GM23338 (cell line): ENCODE data around the gene IL16. TPM values are rescaled to one million over a fixed set of nuclear protein-coding genes. Genes with fewer than 3 reads are reported as not detected.

Experiments
- ATAC-seq: fragments of 200-7000 bp; cut with Tn5 transposase; 3 replicates; pipeline ENCODE4 v1.9.1; 2020
- DNase-seq: peaks from one replicate; pipeline ENCODE4 v3.0.0-alpha.2; 2015; ENCODE audit warnings: low spot score
- H2AFZ ChIP-seq: fragments of 200-600 bp; sonication (generic); 2 replicates; pipeline ENCODE4 v1.8.0; 2016; ENCODE audit warnings: antibody characterized with exemption, mild to moderate bottlenecking, moderate library complexity
- H3F3A ChIP-seq: fragments of 200-600 bp; sonication (generic); replicated peaks from 2 replicates; pipeline ENCODE4 v1.8.0; 2017; ENCODE audit warnings: antibody characterized with exemption, mixed run types, low read depth
- H3K27ac ChIP-seq: fragments of 200-600 bp; sonication (generic); 2 replicates; pipeline ENCODE4 v1.6.1; 2016; ENCODE audit warnings: low read depth
- H3K27me3 ChIP-seq: fragments of 200-600 bp; sonication (generic); 2 replicates; pipeline ENCODE4 v1.8.0; 2016; ENCODE audit warnings: mild to moderate bottlenecking, mixed run types, moderate library complexity; ENCODE audit not compliant: insufficient read depth
- H3K36me3 ChIP-seq: fragments of 200-600 bp; sonication (generic); 2 replicates; pipeline ENCODE4 v1.8.0; 2016; ENCODE audit warnings: mild to moderate bottlenecking; ENCODE audit not compliant: insufficient read depth
- H3K4me1 ChIP-seq: fragments of 200-600 bp; sonication (generic); 2 replicates; pipeline ENCODE4 v1.8.0; 2016; ENCODE audit warnings: mild to moderate bottlenecking, moderate library complexity; ENCODE audit not compliant: insufficient read depth
- H3K4me2 ChIP-seq: fragments of 200-600 bp; sonication (generic); 2 replicates; pipeline ENCODE4 v1.7.1; 2017; ENCODE audit warnings: mixed run types
- H3K4me3 ChIP-seq: fragments of 200-600 bp; sonication (generic); 2 replicates; pipeline ENCODE4 v1.6.1; 2016; ENCODE audit warnings: mixed run types
- H3K79me2 ChIP-seq: fragments of 200-600 bp; sonication (generic); replicated peaks from 2 replicates; pipeline ENCODE4 v1.8.0; 2017; ENCODE audit warnings: mild to moderate bottlenecking; ENCODE audit not compliant: insufficient read depth
- H3K9me2 ChIP-seq: fragments of 200-600 bp; sonication (generic); 2 replicates; pipeline ENCODE4 v1.8.0; 2017; ENCODE audit not compliant: insufficient read depth
- H4K20me1 ChIP-seq: fragments of 200-600 bp; sonication (generic); replicated peaks from 2 replicates; pipeline ENCODE4 v1.8.0; 2017; ENCODE audit warnings: mild to moderate bottlenecking; ENCODE audit not compliant: insufficient read depth
- H3K27ac Mint-ChIP-seq: 2 replicates; pipeline ENCODE4 v1.8.0; 2020; ENCODE audit warnings: inconsistent platforms, mild to moderate bottlenecking, moderate library complexity, mixed read lengths
- H3K27me3 Mint-ChIP-seq: 3 replicates; pipeline ENCODE4 v1.8.0; 2022; ENCODE audit warnings: low read depth, mild to moderate bottlenecking, moderate library complexity, mixed read lengths, inconsistent platforms; ENCODE audit not compliant: insufficient read depth, poor library complexity
- H3K36me3 Mint-ChIP-seq: 3 replicates; pipeline ENCODE4 v1.8.0; 2021; ENCODE audit warnings: low read depth, mild to moderate bottlenecking, inconsistent platforms, moderate library complexity, mixed read lengths
- H3K4me1 Mint-ChIP-seq: 3 replicates; pipeline ENCODE4 v1.8.0; 2020; ENCODE audit warnings: mild to moderate bottlenecking, inconsistent platforms, mixed read lengths
- H3K4me3 Mint-ChIP-seq: 3 replicates; pipeline ENCODE4 v1.8.0; 2021; ENCODE audit warnings: moderate library complexity, mild to moderate bottlenecking, inconsistent platforms, mixed read lengths
- H3K9me3 Mint-ChIP-seq: 3 replicates; pipeline ENCODE4 v1.8.0; 2020; ENCODE audit warnings: moderate library complexity, mild to moderate bottlenecking, inconsistent platforms, mixed read lengths
- CREB1 ChIP-seq: fragments of 250-450 bp; sonication (Bioruptor Pico); IDR thresholded peaks from 2 replicates; pipeline ENCODE4 v1.5.0; 2020; ENCODE audit warnings: low read depth, mild to moderate bottlenecking, moderate library complexity
- CTCF ChIP-seq, 2 experiments: fragments of 200-600 bp in 1 of 2; sonication (generic) in 1 of 2; conservative IDR thresholded peaks; 2 replicates each; pipeline versions ENCODE4 v1.5.1 to v1.6.1; 2016 to 2017; ENCODE audit warnings: antibody characterized with exemption in 2 of 2, low read depth in 2 of 2, mild to moderate bottlenecking in 2 of 2, moderate library complexity in 1 of 2
- NANOG ChIP-seq: IDR thresholded peaks from 2 replicates; pipeline ENCODE4 v1.6.1; 2016; ENCODE audit warnings: antibody characterized with exemption, borderline replicate concordance
- POLR2AphosphoS5 ChIP-seq: IDR thresholded peaks from 2 replicates; pipeline ENCODE4 v1.6.1; 2016; ENCODE audit warnings: antibody characterized with exemption, low read depth
- REST ChIP-seq: IDR thresholded peaks from one replicate; pipeline ENCODE4 v1.6.1; 2018; ENCODE audit warnings: antibody characterized with exemption; ENCODE audit not compliant: unreplicated experiment
- STAT1 ChIP-seq: IDR thresholded peaks from one replicate; pipeline ENCODE4 v1.6.1; 2016; ENCODE audit warnings: antibody characterized with exemption; ENCODE audit not compliant: unreplicated experiment
- ZNF462 ChIP-seq: fragments of 250-450 bp; sonication (Bioruptor Pico); IDR thresholded peaks from 2 replicates; pipeline ENCODE4 v1.5.0; 2020; ENCODE audit warnings: mild to moderate bottlenecking, moderate library complexity
- polyA plus RNA-seq: library from polyadenylated mRNA; unstranded; fragments of >200 nt; fragmentation: Nextera tagmentation; extraction: Ambion mirVana; gene quantifications from 2 replicates; pipeline ENCODE4 v1.2.1, GENCODE V29; 2016
- total RNA-seq: library from RNA; depleted of rRNA; stranded (reverse); fragments of >200 nt; shearing (Covaris generic); gene quantifications from 2 replicates; pipeline ENCODE4 v1.2.3, GENCODE V29; 2014
- TF ChIP-seq, protein P1 (sequence below): IDR thresholded peaks from 2 replicates; pipeline ENCODE4 v1.6.1; 2016; ENCODE audit warnings: antibody characterized with exemption

The IL16 gene
- total and polyA plus RNA-seq, 2 experiments from 2014 or later, result 0.29 TPM; not detected in 1

GRCh38 chr15:81239190-81239589, 42.5 kb downstream of the IL16 start:
- Histone ChIP-seq H3K9me2 (no peaks in the 10 kb centered on the region), H3K4me2 (no peak overlapping the region), H3F3A (no peaks in the 10 kb centered on the region), H3K4me1 (no peaks in the 10 kb centered on the region), H3K4me3 (no peak overlapping the region), H3K79me2 (no peaks in the 10 kb centered on the region), H3K27me3 (no peaks in the 10 kb centered on the region), H4K20me1 (no peaks in the 10 kb centered on the region), H2AFZ (no peak overlapping the region), H3K36me3 (no peaks in the 10 kb centered on the region), H3K27ac (no peak overlapping the region)
- TF ChIP-seq CTCF (conservative IDR thresholded peaks at IDR 0.05; ENCODE audit: low read depth in 2 of 2) (no peak), REST (no peak), ZNF462 (CRISPR knock-in tag) (no peak), STAT1 (no peak), CREB1 (CRISPR knock-in tag) (no peak), NANOG (no peak), POLR2AphosphoS5 (no peak)
- TF ChIP-seq, protein P1, sequence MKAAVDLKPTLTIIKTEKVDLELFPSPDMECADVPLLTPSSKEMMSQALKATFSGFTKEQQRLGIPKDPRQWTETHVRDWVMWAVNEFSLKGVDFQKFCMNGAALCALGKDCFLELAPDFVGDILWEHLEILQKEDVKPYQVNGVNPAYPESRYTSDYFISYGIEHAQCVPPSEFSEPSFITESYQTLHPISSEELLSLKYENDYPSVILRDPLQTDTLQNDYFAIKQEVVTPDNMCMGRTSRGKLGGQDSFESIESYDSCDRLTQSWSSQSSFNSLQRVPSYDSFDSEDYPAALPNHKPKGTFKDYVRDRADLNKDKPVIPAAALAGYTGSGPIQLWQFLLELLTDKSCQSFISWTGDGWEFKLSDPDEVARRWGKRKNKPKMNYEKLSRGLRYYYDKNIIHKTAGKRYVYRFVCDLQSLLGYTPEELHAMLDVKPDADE, result no peak
- no peak for DNase-seq
- Mint-ChIP-seq H3K36me3 (no peaks in the 10 kb centered on the region), H3K27ac (no peak overlapping the region), H3K4me1 (no peaks in the 10 kb centered on the region), H3K27me3 (peaks cover 2% of the 10 kb centered on the region), H3K4me3 (no peak overlapping the region), H3K9me3 (no peaks in the 10 kb centered on the region)
- no peak for ATAC-seq
